NCI-H345 treated with DMSO at 0.1 percent for 48 hours (cell line): ENCODE data around the gene SLC38A3.
"Not testable (repeated sequence)": the region's sequence is repeated elsewhere in the genome, so short reads cannot be mapped to it uniquely, and the experiment has no call there.

Experiments
- DNase-seq: peaks from one replicate; lab custom pipeline; 2025; ENCODE audit not compliant: unreplicated experiment; lab: John Stamatoyannopoulos, UW

Gene SLC38A3

GRCh38 chr3:50230104-50230793 is 25.2 kb downstream of the SLC38A3 start:
- DNase-seq: no peak

GRCh38 chr3:50230794-50231125 is 25.7 kb downstream of the SLC38A3 start:
- no peak for DNase-seq

GRCh38 chr3:50231581-50231980 is 26.5 kb downstream of the SLC38A3 start:
- no peak for DNase-seq

GRCh38 chr3:50232303-50232702 is 27.2 kb downstream of the SLC38A3 start:
- no peak for DNase-seq

GRCh38 chr3:50233176-50233575 is 28.1 kb downstream of the SLC38A3 start:
- no peak for DNase-seq

GRCh38 chr3:50235716-50236483 is 30.8 kb downstream of the SLC38A3 start, which contains the start of gene GNAI2:
GNAI2 (plus strand) TSS chr3:50236204; CDS start chr3:50236336, 132 bp downstream.
- DNase-seq: peak; percentile 85

GRCh38 chr3:50236484-50237132 is 31.5 kb downstream of the SLC38A3 start:
- no peak for DNase-seq

- no peak for DNase-seq
These were observed 32.1 kb downstream of the SLC38A3 start for GRCh38 chr3:50237133-50237651.

GRCh38 chr3:50237754-50238548 is 32.9 kb downstream of the SLC38A3 start:
- DNase-seq: peak; percentile 16

- no peak for DNase-seq
These were observed 33.5 kb downstream of the SLC38A3 start for GRCh38 chr3:50238549-50239026.

- DNase-seq: no peak
These were observed 34.6 kb downstream of the SLC38A3 start for GRCh38 chr3:50239649-50240048.

GRCh38 chr3:50241163-50241562 is 36.1 kb downstream of the SLC38A3 start:
- peak; percentile 23 for DNase-seq

- no peak for DNase-seq
These were observed 36.8 kb downstream of the SLC38A3 start for GRCh38 chr3:50241713-50242380.

GRCh38 chr3:50242381-50242770 is 37.3 kb downstream of the SLC38A3 start:
- no peak for DNase-seq

GRCh38 chr3:50242851-50243542 is 37.9 kb downstream of the SLC38A3 start:
- DNase-seq: no peak

GRCh38 chr3:50243543-50243895 is 38.4 kb downstream of the SLC38A3 start:
- DNase-seq: no peak

- DNase-seq: not testable (repeated sequence)
These were observed 39.7 kb downstream of the SLC38A3 start for GRCh38 chr3:50244813-50245212.

- no peak for DNase-seq
These were observed 40.2 kb downstream of the SLC38A3 start for GRCh38 chr3:50245251-50245745.

- peak; percentile 46 for DNase-seq
These were observed 40.9 kb downstream of the SLC38A3 start for GRCh38 chr3:50245831-50246516.
